ENCODE measurements around the gene BCAR1. TPM values are rescaled to one million over a fixed set of nuclear protein-coding genes. Genes with fewer than 3 reads are reported as not detected.
"Not testable (repeated sequence)": the region's sequence is repeated elsewhere in the genome, so short reads cannot be mapped to it uniquely, and the experiment has no call there.

The BCAR1 gene
- total and polyA plus RNA-seq, 4 donors = 25.1 to 98.0 (median 59.0) TPM

DNA sequence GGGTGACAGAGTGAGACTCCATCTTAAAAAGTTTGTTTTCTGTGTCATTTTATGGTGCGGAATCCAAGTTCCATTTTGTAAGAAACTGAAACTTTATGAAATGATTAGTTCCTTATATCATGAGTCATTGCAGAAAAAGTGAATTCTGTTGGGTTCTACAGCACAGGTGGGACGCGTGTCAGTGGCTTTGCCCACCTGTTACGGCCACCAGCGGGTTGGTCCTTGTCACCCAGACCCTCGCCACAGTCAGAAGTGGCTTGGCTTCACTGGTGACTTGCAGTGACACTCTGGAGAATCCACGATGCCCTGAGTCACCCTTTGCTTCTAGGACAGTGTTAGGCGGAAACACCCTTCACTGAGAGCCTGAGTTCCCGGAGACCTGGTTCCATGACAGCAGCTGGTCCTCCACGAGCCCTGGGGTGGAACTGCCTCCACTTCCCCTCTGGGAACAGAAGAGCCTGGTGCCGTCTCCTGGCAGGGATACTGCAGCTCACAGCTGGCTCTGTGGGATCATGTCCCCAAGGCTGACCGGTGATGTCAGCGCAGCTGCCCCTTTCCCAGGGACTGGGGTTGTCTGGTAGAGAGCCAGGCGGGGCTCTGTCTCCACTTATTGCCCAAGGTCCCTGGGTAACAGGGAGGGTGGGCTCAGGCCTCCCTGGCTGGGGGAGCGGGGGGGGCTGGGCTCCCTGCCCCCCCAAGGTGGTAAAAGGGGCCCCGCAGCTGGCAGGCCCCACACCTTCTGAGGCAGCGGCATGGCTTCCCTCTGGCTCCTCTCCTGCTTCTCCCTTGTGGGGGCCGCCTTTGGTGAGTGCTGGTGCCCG is 33.0 kb downstream of the BCAR1 start, which contains the start of gene CTRB1:
Gene CTRB1, plus strand, starts transcription at position 733 of the 821 bp plus-strand sequence. Its CDS starts 20 bp downstream, at position 753.
- peaks cover 9% of the 10 kb centered on the region for H3K4me1 ChIP-seq (ENCODE audit: control insufficient read depth, insufficient read depth, low read length)
- no peaks in the 10 kb centered on the region for H3K27me3 ChIP-seq (ENCODE audit: control insufficient read depth, insufficient read depth, low read length)
- no peak within 1 kb of the TSS for H3K4me3 ChIP-seq (ENCODE audit: low read depth, low read length)
- no peak for DNase-seq (ENCODE audit: low read depth in 4 of 6, low spot score in 6 of 6)
- no peaks in the 10 kb centered on the region for H3K36me3 ChIP-seq (ENCODE audit: control insufficient read depth, insufficient read depth, low read length)
- no peaks in the 10 kb centered on the region for H3K9me3 ChIP-seq (ENCODE audit: control insufficient read depth, insufficient read depth, low read length)
- 78% methylated on average over 16 of the region's 19 CpGs for WGBS (ENCODE audit: insufficient coverage)
- H3K27ac ChIP-seq (ENCODE audit: low read depth, low read length) = no peak within 1 kb of the TSS

- Histone ChIP-seq H3K27ac (ENCODE audit: low read depth, low read length) (no peak overlapping the region), H3K4me1 (ENCODE audit: control insufficient read depth, insufficient read depth, low read length) (peaks cover 9% of the 10 kb centered on the region), H3K9me3 (ENCODE audit: control insufficient read depth, insufficient read depth, low read length) (no peaks in the 10 kb centered on the region), H3K27me3 (ENCODE audit: control insufficient read depth, insufficient read depth, low read length) (no peaks in the 10 kb centered on the region), H3K4me3 (ENCODE audit: low read depth, low read length) (no peak overlapping the region), H3K36me3 (ENCODE audit: control insufficient read depth, insufficient read depth, low read length) (no peaks in the 10 kb centered on the region)
- WGBS (ENCODE audit: insufficient coverage) = 89% methylated on average over 11 of the region's 11 CpGs
- no peak for DNase-seq (ENCODE audit: low read depth in 4 of 6, low spot score in 6 of 6)
Observed at GRCh38 chr16:75217389-75217851, 34.0 kb downstream of the BCAR1 start.

DNA sequence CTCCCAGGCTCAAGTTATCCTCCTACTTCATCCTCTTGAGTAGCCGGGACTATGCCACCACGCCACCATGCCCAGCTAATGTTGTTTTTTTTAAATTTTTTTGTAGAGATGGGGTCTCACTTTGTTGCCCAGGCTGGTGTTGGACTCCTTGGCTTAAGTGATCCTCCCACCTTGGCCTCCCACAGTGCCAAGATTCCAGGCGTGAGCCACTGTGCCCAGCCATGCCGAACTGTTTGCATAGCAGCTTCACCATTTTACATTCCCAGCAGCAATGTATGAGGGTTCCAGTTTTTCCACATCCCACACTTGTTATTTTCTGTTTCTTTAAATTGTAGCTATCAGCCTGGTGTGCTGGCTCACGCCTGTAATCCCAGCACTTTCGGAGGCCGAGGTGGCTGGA is 34.8 kb downstream of the BCAR1 start:
- Histone ChIP-seq H3K27me3 (ENCODE audit: control insufficient read depth, insufficient read depth, low read length) (no peaks in the 10 kb centered on the region), H3K36me3 (ENCODE audit: control insufficient read depth, insufficient read depth, low read length) (no peaks in the 10 kb centered on the region), H3K4me1 (ENCODE audit: control insufficient read depth, insufficient read depth, low read length) (peaks cover 7% of the 10 kb centered on the region), H3K4me3 (ENCODE audit: low read depth, low read length) (no peak overlapping the region), H3K27ac (ENCODE audit: low read depth, low read length) (no peak overlapping the region), H3K9me3 (ENCODE audit: control insufficient read depth, insufficient read depth, low read length) (no peaks in the 10 kb centered on the region)
- 89% methylated on average over 2 of the region's 7 CpGs for WGBS (ENCODE audit: insufficient coverage)
- no peak for DNase-seq (ENCODE audit: low read depth in 4 of 6, low spot score in 6 of 6)

GRCh38 chr16:75216127-75216526 is 35.3 kb downstream of the BCAR1 start:
- Histone ChIP-seq H3K27ac (ENCODE audit: low read depth, low read length) (no peak overlapping the region), H3K27me3 (ENCODE audit: control insufficient read depth, insufficient read depth, low read length) (no peaks in the 10 kb centered on the region), H3K36me3 (ENCODE audit: control insufficient read depth, insufficient read depth, low read length) (no peaks in the 10 kb centered on the region), H3K9me3 (ENCODE audit: control insufficient read depth, insufficient read depth, low read length) (no peaks in the 10 kb centered on the region), H3K4me1 (ENCODE audit: control insufficient read depth, insufficient read depth, low read length) (peaks cover 7% of the 10 kb centered on the region), H3K4me3 (ENCODE audit: low read depth, low read length) (no peak overlapping the region)
- DNase-seq (ENCODE audit: low read depth in 4 of 6, low spot score in 6 of 6) = no peak
- WGBS (ENCODE audit: insufficient coverage) = 100% methylated on average over 1 of the region's 2 CpGs

- not testable (repeated sequence) for H3K36me3 ChIP-seq (ENCODE audit: control insufficient read depth, insufficient read depth, low read length); H3K27ac ChIP-seq (ENCODE audit: low read depth, low read length); H3K4me1 ChIP-seq (ENCODE audit: control insufficient read depth, insufficient read depth, low read length); H3K4me3 ChIP-seq (ENCODE audit: low read depth, low read length); H3K27me3 ChIP-seq (ENCODE audit: control insufficient read depth, insufficient read depth, low read length); DNase-seq (ENCODE audit: low read depth in 4 of 6, low spot score in 6 of 6); H3K9me3 ChIP-seq (ENCODE audit: control insufficient read depth, insufficient read depth, low read length)
- 83% methylated on average over 10 of the region's 10 CpGs for WGBS (ENCODE audit: insufficient coverage)
Observed at GRCh38 chr16:75211286-75211685, 40.1 kb downstream of the BCAR1 start.

GRCh38 chr16:75209944-75210343 is 41.5 kb downstream of the BCAR1 start:
- WGBS (ENCODE audit: insufficient coverage) = 93% methylated on average over 3 of the region's 5 CpGs
- H3K4me3 ChIP-seq (ENCODE audit: low read depth, low read length) = no peak overlapping the region
- DNase-seq (ENCODE audit: low read depth in 4 of 6, low spot score in 6 of 6) = no peak
- peaks cover 2% of the 10 kb centered on the region for H3K4me1 ChIP-seq (ENCODE audit: control insufficient read depth, insufficient read depth, low read length)
- H3K27me3 ChIP-seq (ENCODE audit: control insufficient read depth, insufficient read depth, low read length) = no peaks in the 10 kb centered on the region
- H3K36me3 ChIP-seq (ENCODE audit: control insufficient read depth, insufficient read depth, low read length) = no peaks in the 10 kb centered on the region
- no peak overlapping the region for H3K27ac ChIP-seq (ENCODE audit: low read depth, low read length)
- H3K9me3 ChIP-seq (ENCODE audit: control insufficient read depth, insufficient read depth, low read length) = no peaks in the 10 kb centered on the region

GRCh38 chr16:75209514-75209913 is 41.9 kb downstream of the BCAR1 start:
- WGBS (ENCODE audit: insufficient coverage) = 100% methylated on average over 3 of the region's 7 CpGs

DNA sequence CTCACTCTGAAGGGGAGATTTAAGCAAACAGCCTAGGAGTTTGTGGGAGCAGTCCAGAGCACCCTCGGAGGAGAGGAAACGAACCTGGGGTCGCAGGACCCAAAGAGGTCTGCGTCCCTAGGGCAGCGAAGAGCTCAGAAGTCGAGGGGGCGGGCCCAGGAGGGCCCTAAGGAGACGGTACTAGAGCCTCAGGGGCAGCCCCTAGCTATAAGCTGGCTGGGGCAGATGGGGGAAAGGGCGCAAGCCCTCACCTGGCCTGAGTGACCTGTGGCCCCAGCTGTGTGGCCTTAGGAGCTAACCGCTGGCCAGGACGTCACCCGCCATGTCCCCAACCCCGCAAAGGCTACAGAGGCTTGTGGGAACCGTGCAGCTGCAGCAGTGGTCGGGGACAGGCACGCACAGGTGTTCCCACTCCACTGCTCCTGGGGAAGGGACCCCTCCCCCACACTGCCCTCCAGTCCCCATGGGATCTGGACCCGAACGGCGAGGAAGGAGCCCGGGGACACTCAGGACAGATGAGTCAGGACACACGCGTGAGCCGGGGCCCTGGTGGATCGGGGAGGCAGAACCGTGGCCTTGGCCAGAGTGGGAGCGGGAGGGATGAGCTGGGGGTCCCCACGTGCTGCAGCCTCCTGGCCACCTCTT is 42.4 kb downstream of the BCAR1 start:
- WGBS (ENCODE audit: insufficient coverage) = 85% methylated on average over 27 of the region's 27 CpGs
- H3K36me3 ChIP-seq (ENCODE audit: control insufficient read depth, insufficient read depth, low read length) = no peaks in the 10 kb centered on the region
- no peak for DNase-seq (ENCODE audit: low read depth in 4 of 6, low spot score in 6 of 6)
- H3K27me3 ChIP-seq (ENCODE audit: control insufficient read depth, insufficient read depth, low read length) = no peaks in the 10 kb centered on the region
- H3K4me3 ChIP-seq (ENCODE audit: low read depth, low read length) = no peak overlapping the region
- no peak overlapping the region for H3K27ac ChIP-seq (ENCODE audit: low read depth, low read length)
- no peaks in the 10 kb centered on the region for H3K9me3 ChIP-seq (ENCODE audit: control insufficient read depth, insufficient read depth, low read length)
- H3K4me1 ChIP-seq (ENCODE audit: control insufficient read depth, insufficient read depth, low read length) = peaks cover 2% of the 10 kb centered on the region

More at GRCh38 chr16:75209514-75209913, 41.9 kb downstream of the BCAR1 start:
- H3K9me3 ChIP-seq (ENCODE audit: control insufficient read depth, insufficient read depth, low read length); H3K4me3 ChIP-seq (ENCODE audit: low read depth, low read length); H3K27me3 ChIP-seq (ENCODE audit: control insufficient read depth, insufficient read depth, low read length); H3K4me1 ChIP-seq (ENCODE audit: control insufficient read depth, insufficient read depth, low read length); H3K36me3 ChIP-seq (ENCODE audit: control insufficient read depth, insufficient read depth, low read length); H3K27ac ChIP-seq (ENCODE audit: low read depth, low read length); DNase-seq (ENCODE audit: low read depth in 4 of 6, low spot score in 6 of 6): not testable (repeated sequence)

DNA sequence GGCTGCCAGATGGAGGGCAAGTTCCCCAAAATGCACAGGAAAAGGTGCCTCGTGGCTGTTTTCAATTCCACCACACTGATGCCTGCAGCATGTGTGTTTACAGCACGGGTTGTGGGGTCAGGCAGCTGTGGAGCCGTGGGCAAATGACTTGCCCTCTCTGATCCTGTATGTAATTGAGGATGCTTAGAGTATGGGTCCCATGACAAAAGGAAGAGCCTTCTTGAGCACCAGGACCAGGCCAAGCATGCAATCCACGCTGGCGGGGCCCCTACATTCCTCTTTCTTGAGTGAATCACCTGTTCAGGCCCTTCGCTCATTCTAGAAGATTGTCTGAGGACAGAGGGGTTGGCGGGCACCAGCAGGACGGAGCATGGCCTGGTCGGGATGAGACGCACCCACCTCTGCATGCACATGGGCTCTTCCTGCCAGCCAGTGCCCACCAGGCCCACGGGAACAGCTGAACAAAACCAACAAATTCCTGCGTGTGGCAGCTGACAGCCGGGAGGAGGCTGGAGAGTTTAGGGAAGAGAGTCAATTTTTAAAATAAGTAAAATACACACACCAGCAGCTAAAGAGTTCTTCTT is 43.1 kb downstream of the BCAR1 start:
- peaks cover 2% of the 10 kb centered on the region for H3K4me1 ChIP-seq (ENCODE audit: control insufficient read depth, insufficient read depth, low read length)
- DNase-seq (ENCODE audit: low read depth in 4 of 6, low spot score in 6 of 6) = no peak
- H3K4me3 ChIP-seq (ENCODE audit: low read depth, low read length) = no peak overlapping the region
- H3K27me3 ChIP-seq (ENCODE audit: control insufficient read depth, insufficient read depth, low read length) = no peaks in the 10 kb centered on the region
- no peaks in the 10 kb centered on the region for H3K9me3 ChIP-seq (ENCODE audit: control insufficient read depth, insufficient read depth, low read length)
- 92% methylated on average over 9 of the region's 13 CpGs for WGBS (ENCODE audit: insufficient coverage)
- H3K27ac ChIP-seq (ENCODE audit: low read depth, low read length) = no peak overlapping the region
- H3K36me3 ChIP-seq (ENCODE audit: control insufficient read depth, insufficient read depth, low read length) = no peaks in the 10 kb centered on the region

All from spinal cord (tissue), 10 donors.